OCI-LY1 (cell line): Measurements from ENCODE around the gene BACH2.
A peak's percentile ranks its signal among the peaks of the same experiment; 100 is the strongest.

ENCODE experiments used
- H2AFZ ChIP-seq: fragments of 200-600 bp; sonication (generic), shearing (Covaris generic); 2 replicates; pipeline ENCODE4 v1.6.0; 2014; ENCODE audit warnings: antibody characterized with exemption, mild to moderate bottlenecking, low read length
- H3F3A ChIP-seq: fragments of 200-600 bp; sonication (generic), shearing (Covaris generic); 2 replicates; pipeline ENCODE4 v1.6.0; 2014; ENCODE audit warnings: mild to moderate bottlenecking, antibody characterized with exemption, low read length, moderate library complexity; ENCODE audit not compliant: insufficient read depth
- H3K27ac ChIP-seq: fragments of 200-600 bp; sonication (generic); 2 replicates; pipeline ENCODE4 v1.5.1; 2014; ENCODE audit warnings: low read length, mixed run types, mild to moderate bottlenecking, low read depth; ENCODE audit not compliant: poor library complexity, severe bottlenecking
- H3K27me3 ChIP-seq: fragments of 200-600 bp; sonication (generic); 2 replicates; pipeline ENCODE4 v1.6.0; 2014; ENCODE audit warnings: antibody characterized with exemption, mild to moderate bottlenecking, low read length, moderate library complexity; ENCODE audit not compliant: insufficient read depth
- H3K36me3 ChIP-seq: fragments of 200-600 bp; sonication (generic); 2 replicates; pipeline ENCODE4 v1.6.1; 2014; ENCODE audit warnings: mild to moderate bottlenecking, antibody characterized with exemption, low read length, moderate library complexity, mixed read lengths; ENCODE audit not compliant: insufficient read depth
- H3K4me1 ChIP-seq: fragments of 200-600 bp; sonication (generic); 2 replicates; pipeline ENCODE4 v1.5.1; 2014; ENCODE audit warnings: mild to moderate bottlenecking, low read length, moderate library complexity; ENCODE audit not compliant: insufficient read depth, severe bottlenecking
- H3K4me2 ChIP-seq: fragments of 200-600 bp; sonication (generic), shearing (Covaris generic); 2 replicates; pipeline ENCODE4 v1.6.1; 2014; ENCODE audit warnings: low read length
- H3K4me3 ChIP-seq: fragments of 200-600 bp; sonication (generic); 2 replicates; pipeline ENCODE4 v1.5.1; 2014; ENCODE audit warnings: low read length, low read depth, mild to moderate bottlenecking, mixed read lengths; ENCODE audit not compliant: poor library complexity, severe bottlenecking
- H3K79me2 ChIP-seq: fragments of 200-600 bp; shearing (Covaris generic); 2 replicates; pipeline ENCODE4 v1.6.1; 2016; ENCODE audit warnings: mixed run types, low read length, mixed read lengths; ENCODE audit not compliant: insufficient read depth
- H3K9ac ChIP-seq: fragments of 200-600 bp; sonication (generic), shearing (Covaris generic); 2 replicates; pipeline ENCODE4 v1.6.1; 2014; ENCODE audit warnings: mild to moderate bottlenecking, low read length, mixed read lengths
- H3K9me2 ChIP-seq: fragments of 200-600 bp; sonication (generic), shearing (Covaris generic); 2 replicates; pipeline ENCODE4 v1.6.1; 2014; ENCODE audit warnings: low read depth, mild to moderate bottlenecking, low read length, mixed read lengths
- H3K9me3 ChIP-seq: fragments of 200-600 bp; shearing (Covaris generic); 2 replicates; pipeline ENCODE4 v1.6.1; 2014; ENCODE audit warnings: low read length, mixed read lengths
- H4K20me1 ChIP-seq: fragments of 200-600 bp; sonication (generic), shearing (Covaris generic); 2 replicates; pipeline ENCODE4 v1.6.0; 2016; ENCODE audit warnings: mild to moderate bottlenecking, low read length; ENCODE audit not compliant: insufficient read depth
- CTCF ChIP-seq: fragments of 200-600 bp; sonication (generic), shearing (Covaris generic); IDR thresholded peaks from 2 replicates; pipeline ENCODE4 v1.5.1; 2017; ENCODE audit warnings: mild to moderate bottlenecking, antibody characterized with exemption, low read length, moderate library complexity, mixed read lengths
- EZH2 ChIP-seq: fragments of 200-600 bp; sonication (generic), shearing (Covaris generic); IDR thresholded peaks from 2 replicates; pipeline ENCODE4 v1.8.0; 2017; ENCODE audit warnings: borderline replicate concordance, mixed run types, mild to moderate bottlenecking, antibody characterized with exemption, low read length, moderate library complexity, mixed read lengths

The BACH2 gene

DNA sequence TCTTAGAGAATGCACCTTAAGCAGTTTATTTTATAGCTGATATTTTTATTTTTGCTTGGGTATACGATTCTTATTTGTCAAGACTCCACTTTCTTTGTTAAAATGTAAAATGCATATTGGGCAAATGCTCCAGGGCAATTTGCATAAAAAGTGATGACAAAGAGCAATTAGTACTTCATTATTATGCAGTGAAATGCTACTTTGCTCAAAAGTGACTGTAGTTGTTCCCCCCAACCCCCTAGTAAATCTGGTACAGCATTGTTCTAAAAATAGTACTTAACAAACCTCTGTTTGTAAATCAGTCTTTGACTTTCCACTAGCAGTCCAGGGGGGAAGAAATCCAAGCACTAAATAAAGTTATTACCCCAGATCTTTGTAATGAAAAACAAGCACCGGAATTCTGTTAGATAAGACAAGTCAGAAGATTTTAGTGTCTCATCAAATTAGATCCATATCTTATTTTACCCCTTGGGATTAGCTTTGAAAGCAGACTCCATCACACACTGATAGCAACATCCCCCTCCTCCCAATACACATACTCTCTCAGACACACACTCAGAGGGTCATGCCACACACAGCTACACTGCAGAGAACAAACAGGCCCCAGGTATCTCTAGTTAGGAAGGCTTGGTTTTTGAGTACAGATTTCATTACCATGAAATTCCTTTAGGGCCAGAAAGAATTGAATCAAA is 32.9 kb upstream of the BACH2 start:
- H3K9me2 ChIP-seq: no peaks in the 10 kb centered on the region
- no peaks in the 10 kb centered on the region for H4K20me1 ChIP-seq
- H3K27ac ChIP-seq: no peak overlapping the region
- H3K9ac ChIP-seq: no peak overlapping the region
- H3K4me1 ChIP-seq: peaks cover 15% of the 10 kb centered on the region
- H2AFZ ChIP-seq: no peak overlapping the region
- TF ChIP-seq CTCF (no peak), EZH2 (no peak)
- no peak overlapping the region for H3K4me3 ChIP-seq
- 0 out of 2 replicates have a peak, but pooled peaks cover 2% of the 10 kb centered on the region for H3K9me3 ChIP-seq
- H3K27me3 ChIP-seq: no peaks in the 10 kb centered on the region
- H3K4me2 ChIP-seq: no peak overlapping the region
- no peaks in the 10 kb centered on the region for H3K79me2 ChIP-seq
- 0 out of 2 replicates have a peak, but pooled peaks cover 5% of the 10 kb centered on the region for H3K36me3 ChIP-seq
- no peaks in the 10 kb centered on the region for H3F3A ChIP-seq

DNA sequence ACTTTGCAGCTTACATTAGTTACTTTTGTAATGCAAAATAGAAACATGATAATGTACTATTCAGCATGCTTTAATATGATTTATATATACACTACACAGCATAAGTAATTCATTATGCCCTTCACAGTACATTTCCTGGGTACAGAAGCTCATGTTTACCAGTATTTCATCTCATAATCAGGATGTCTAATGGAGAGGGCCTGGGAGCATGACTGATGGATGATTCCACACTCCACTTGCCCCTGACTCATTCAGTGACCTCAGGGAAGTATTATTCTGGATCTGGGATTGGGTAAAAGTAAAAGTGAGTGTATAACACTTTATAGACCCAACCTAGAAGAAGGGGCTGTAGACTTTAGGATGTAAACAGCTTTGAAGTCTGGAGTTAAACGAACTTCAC is 31.4 kb upstream of the BACH2 start:
- Histone ChIP-seq H3K27ac (peak overlapping the region; percentile 5), H3K4me3 (no peak overlapping the region), H3K36me3 (0 out of 2 replicates have a peak, but pooled peaks cover 5% of the 10 kb centered on the region)

GRCh38 chr6:90326404-90327057 is 29.9 kb upstream of the BACH2 start:
- TF ChIP-seq CTCF (no peak), EZH2 (no peak)
- H4K20me1 ChIP-seq: no peaks in the 10 kb centered on the region

More for the DNA sequence above, 31.4 kb upstream of the BACH2 start:
- Histone ChIP-seq H2AFZ (no peak overlapping the region), H3K4me1 (peaks cover 15% of the 10 kb centered on the region), H3K27me3 (no peaks in the 10 kb centered on the region), H3K9ac (no peak overlapping the region), H3K9me2 (no peaks in the 10 kb centered on the region), H3F3A (no peaks in the 10 kb centered on the region), H3K4me2 (no peak overlapping the region), H4K20me1 (no peaks in the 10 kb centered on the region), H3K9me3 (0 out of 2 replicates have a peak, but pooled peaks cover 2% of the 10 kb centered on the region), H3K79me2 (no peaks in the 10 kb centered on the region)
- no peak for TF ChIP-seq EZH2
- TF ChIP-seq CTCF: no peak

More at GRCh38 chr6:90326404-90327057, 29.9 kb upstream of the BACH2 start:
- no peaks in the 10 kb centered on the region for H3K36me3 ChIP-seq
- no peaks in the 10 kb centered on the region for H3F3A ChIP-seq
- peaks cover 17% of the 10 kb centered on the region for H3K4me1 ChIP-seq
- 0 out of 2 replicates have a peak, but pooled peaks cover under 1% of the 10 kb centered on the region for H3K9me3 ChIP-seq
- H3K27ac ChIP-seq: no peak overlapping the region
- H3K4me3 ChIP-seq: no peak overlapping the region
- no peak overlapping the region for H2AFZ ChIP-seq
- no peaks in the 10 kb centered on the region for H3K79me2 ChIP-seq
- no peak overlapping the region for H3K9ac ChIP-seq
- no peaks in the 10 kb centered on the region for H3K27me3 ChIP-seq
- no peaks in the 10 kb centered on the region for H3K9me2 ChIP-seq
- H3K4me2 ChIP-seq: no peak overlapping the region
